A549 (cell line): ENCODE data around the gene TRAPPC2L. TPM values are rescaled to one million over a fixed set of nuclear protein-coding genes. Genes with fewer than 3 reads are reported as not detected.

Source experiments
- ATAC-seq, 2 experiments: fragments of 200-7000 bp in 1 of 2; fragments of >200 bp in 1 of 2; cut with Nextera tagmentation in 1 of 2; cut with Tn5 transposase in 1 of 2; 3 replicates each; pipeline versions ENCODE4 v1.8.0 to v1.9.1; 2018 to 2020; ENCODE audit warnings: mild to moderate bottlenecking in 1 of 2, moderate library complexity in 1 of 2
- CTCF ChIA-PET: fragments of 300-600 bp; sonication (Branson Sonifier 250); formaldehyde crosslinking; extraction: SDS; loops from one replicate; lab custom pipeline; 2021; ENCODE audit warnings: antibody characterized with exemption, inconsistent platforms; lab: Yijun Ruan, JAX
- POLR2A ChIA-PET: fragments of 350-600 bp; formaldehyde crosslinking; extraction: SDS; loops from one replicate; lab custom pipeline; 2021; ENCODE audit warnings: antibody characterized with exemption, inconsistent platforms; lab: Yijun Ruan, JAX
- DNase-seq, 2 experiments: peaks; one replicate each; pipeline versions ENCODE4 v3.0.0 to v3.0.0-alpha.2; 2011 to 2016; ENCODE audit warnings: low read depth in 1 of 2, low spot score in 1 of 2
- FAIRE-seq: peaks from 2 replicates; lab custom pipeline; 2011; peaks lifted over from hg19 to GRCh38; lab: Jason Lieb, UNC
- H3K27ac ChIP-seq, 2 experiments: fragments of >200 bp; sonication (Bioruptor Twin); formaldehyde crosslinking; 3 replicates each; pipeline ENCODE4 v1.5.1; 2016 to 2017
- H3K4me1 ChIP-seq: fragments of >200 bp; sonication (Bioruptor Twin); formaldehyde crosslinking; 3 replicates; pipeline ENCODE4 v1.6.1; 2016
- H3K4me2 ChIP-seq: fragments of >200 bp; sonication (Bioruptor Twin); formaldehyde crosslinking; 3 replicates; pipeline ENCODE4 v1.6.1; 2016
- H3K4me3 ChIP-seq: fragments of >200 bp; sonication (Bioruptor Twin); formaldehyde crosslinking; 3 replicates; pipeline ENCODE4 v1.5.1; 2016
- H3K9me3 ChIP-seq: fragments of >200 bp; sonication (Bioruptor Twin); formaldehyde crosslinking; 3 replicates; pipeline ENCODE4 v1.6.1; 2016
- ATOH8 ChIP-seq: fragments of 250-450 bp; sonication (Bioruptor Pico); IDR thresholded peaks from 2 replicates; pipeline ENCODE4 v1.5.0; 2020; ENCODE audit warnings: low read depth, mild to moderate bottlenecking, moderate library complexity
- CBX2 ChIP-seq: fragments of 200-600 bp; sonication (generic); IDR thresholded peaks from 2 replicates; pipeline ENCODE4 v1.6.1; 2016; ENCODE audit warnings: low read depth, mild to moderate bottlenecking, borderline replicate concordance
- CBX8 ChIP-seq: fragments of 200-600 bp; sonication (generic); IDR thresholded peaks from 2 replicates; pipeline ENCODE4 v1.6.1; 2016
- CHD4 ChIP-seq: fragments of 200-600 bp; sonication (generic); IDR thresholded peaks from 2 replicates; pipeline ENCODE4 v1.6.1; 2016; ENCODE audit warnings: antibody characterized with exemption, mild to moderate bottlenecking, borderline replicate concordance
- EHMT2 ChIP-seq: fragments of 200-600 bp; sonication (generic); IDR thresholded peaks from 2 replicates; pipeline ENCODE4 v1.6.1; 2016; ENCODE audit warnings: antibody characterized with exemption, low read depth, mild to moderate bottlenecking, moderate library complexity
- EP300 ChIP-seq, 2 experiments: fragments of >200 bp; sonication (Bioruptor Twin); formaldehyde crosslinking; IDR thresholded peaks; 2 replicates in 1 of 2; 3 replicates in 1 of 2; pipeline ENCODE4 v1.6.1; 2016 to 2017
- ESRRA ChIP-seq: fragments of 150-350 bp; IDR thresholded peaks from 2 replicates; pipeline ENCODE4 v1.6.1; 2014; ENCODE audit warnings: mild to moderate bottlenecking, low read length, borderline replicate concordance
- HEYL ChIP-seq: fragments of 250-450 bp; sonication (Bioruptor Pico); IDR thresholded peaks from 2 replicates; pipeline ENCODE4 v1.8.0; 2021; ENCODE audit warnings: mild to moderate bottlenecking, moderate library complexity
- HOXB5 ChIP-seq: fragments of 250-450 bp; sonication (Bioruptor Pico); IDR thresholded peaks from 2 replicates; pipeline ENCODE4 v1.5.0; 2020; ENCODE audit warnings: mild to moderate bottlenecking, moderate library complexity
- JUN ChIP-seq, 2 experiments: fragments of >200 bp; sonication (Bioruptor Twin); formaldehyde crosslinking; IDR thresholded peaks; 2 replicates in 1 of 2; 3 replicates in 1 of 2; pipeline ENCODE4 v1.6.1; 2016 to 2017
- JUNB ChIP-seq: fragments of >200 bp; sonication (Bioruptor Twin); formaldehyde crosslinking; IDR thresholded peaks from 2 replicates; pipeline ENCODE4 v1.6.1; 2016
- KDM1A ChIP-seq: fragments of 200-600 bp; sonication (generic); IDR thresholded peaks from 2 replicates; pipeline ENCODE4 v1.6.1; 2016; ENCODE audit warnings: low read depth, mild to moderate bottlenecking
- KDM5A ChIP-seq: fragments of 200-600 bp; sonication (generic); IDR thresholded peaks from 2 replicates; pipeline ENCODE4 v1.6.1; 2016; ENCODE audit warnings: antibody characterized with exemption, mild to moderate bottlenecking
- MYC ChIP-seq: IDR thresholded peaks from 2 replicates; pipeline ENCODE4 v1.6.1; 2012; ENCODE audit warnings: mild to moderate bottlenecking, inconsistent platforms, low read length, improper control_type of control experiment, borderline replicate concordance
- NPAS2 ChIP-seq: fragments of 250-450 bp; sonication (Bioruptor Pico); IDR thresholded peaks from 2 replicates; pipeline ENCODE4 v1.8.0; 2022; ENCODE audit warnings: mild to moderate bottlenecking, moderate library complexity, borderline replicate concordance
- NR3C1 ChIP-seq: fragments of >200 bp; sonication (Bioruptor Twin); formaldehyde crosslinking; IDR thresholded peaks from 3 replicates; pipeline ENCODE4 v1.6.1; 2017
- PBX3 ChIP-seq: IDR thresholded peaks from 2 replicates; pipeline ENCODE4 v1.6.1; 2012
- PHF8 ChIP-seq: fragments of 200-600 bp; sonication (generic); IDR thresholded peaks from 2 replicates; pipeline ENCODE4 v1.6.1; 2016; ENCODE audit warnings: low read depth, mild to moderate bottlenecking, antibody characterized with exemption, moderate library complexity, borderline replicate concordance
- POLR2AphosphoS2 ChIP-seq: conservative IDR thresholded peaks from 2 replicates; pipeline ENCODE4 v1.6.1; 2012; ENCODE audit warnings: low read length, improper control_type of control experiment, inconsistent platforms
- RARB ChIP-seq: fragments of 250-450 bp; sonication (Bioruptor Pico); IDR thresholded peaks from 2 replicates; pipeline ENCODE4 v1.8.0; 2021; ENCODE audit warnings: mild to moderate bottlenecking, moderate library complexity
- RCOR1 ChIP-seq: fragments of 150-350 bp; IDR thresholded peaks from 2 replicates; pipeline ENCODE4 v1.6.1; 2014; ENCODE audit warnings: antibody characterized with exemption, low read length, low read depth
- RFX5 ChIP-seq: fragments of 450-650 bp; IDR thresholded peaks from 2 replicates; pipeline ENCODE4 v1.7.1; 2014; ENCODE audit warnings: antibody characterized with exemption, mild to moderate bottlenecking, moderate library complexity
- SREBF2 ChIP-seq: fragments of 450-650 bp; IDR thresholded peaks from 2 replicates; pipeline ENCODE4 v1.6.1; 2014; ENCODE audit warnings: mild to moderate bottlenecking, moderate library complexity
- ZC3H11A ChIP-seq: fragments of 450-650 bp; IDR thresholded peaks from 2 replicates; pipeline ENCODE4 v1.6.1; 2014; ENCODE audit warnings: antibody characterized with exemption, mild to moderate bottlenecking
- WGBS: methylation state at CpG from one replicate; pipeline ENCODE4 v1.1.6; 2017; ENCODE audit errors: missing lambda C conversion rate; 5-methylcytosine and 5-hydroxymethylcytosine counted together
- polyA plus RNA-seq, 4 experiments: library from polyadenylated mRNA; depleted of rRNA in 3 of 4; stranded (reverse); fragments of >200 nt; fragmentation: RNase III in 1 of 4; extraction: RNeasy Plus Mini Kit Qiagen cat#74134 plus additional on column Dnase treatment in 1 of 4; gene quantifications; 2 replicates in 3 of 4; 3 replicates in 1 of 4; pipeline ENCODE4 v1.2.3, GENCODE V29; 2011 to 2017
- TF ChIP-seq, protein P1 (sequence below): fragments of >200 bp; sonication (Bioruptor Twin); formaldehyde crosslinking; IDR thresholded peaks from 3 replicates; pipeline ENCODE4 v1.6.1; 2016
- TF ChIP-seq, protein P2 (sequence below): IDR thresholded peaks from 2 replicates; pipeline ENCODE4 v1.6.1; 2012

TRAPPC2L gene
- polyA plus RNA-seq, 2 of the 4 experiments (the other 2 are of a cell fraction) = 70.3 to 80.2 TPM

GRCh38 chr16:88836791-88837190 lies 20.1 kb upstream of the TRAPPC2L start (continued):
- TF ChIP-seq CHD4 = no peak
- no peak for TF ChIP-seq SREBF2
- no peak for TF ChIP-seq RFX5
- no peak for TF ChIP-seq HOXB5
- TF ChIP-seq HEYL (CRISPR knock-in tag) = no peak
- TF ChIP-seq KDM5A = no peak

DNA sequence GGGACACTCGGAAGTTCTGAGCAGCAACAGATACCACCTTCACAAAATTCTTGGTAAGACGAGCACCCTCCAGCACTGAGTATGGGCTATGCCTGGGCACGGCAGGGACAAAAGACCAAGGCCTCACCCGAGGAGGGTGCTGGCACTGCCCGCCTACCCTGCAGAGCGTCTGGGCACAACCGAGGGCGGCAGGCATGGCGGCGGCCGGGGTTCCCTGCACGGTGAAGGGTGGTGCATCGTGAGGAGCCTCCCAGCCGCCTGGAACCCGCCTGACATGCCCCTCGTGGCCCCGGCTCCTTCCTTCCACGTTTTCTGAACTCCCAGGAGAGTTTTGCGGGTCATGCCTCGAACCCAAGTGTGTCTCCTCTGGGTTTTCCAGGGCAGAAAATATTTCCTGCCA lies 19.1 kb upstream of the TRAPPC2L start:
- CTCF ChIA-PET = interaction anchor here (2.3 kb wide), 1 partner anchor 20 kb away, joined by 8 read pairs; the partner anchor contains the start of genes GALNS and TRAPPC2L
- H3K4me3 ChIP-seq = no peak overlapping the region
- H3K4me2 ChIP-seq = no peak overlapping the region
- ATAC-seq = no peak
- H3K9me3 ChIP-seq = no peaks in the 10 kb centered on the region
- TF ChIP-seq KDM1A (no peak), EHMT2 (no peak), CBX8 (no peak), ATOH8 (CRISPR knock-in tag) (no peak), ZC3H11A (no peak), PBX3 (no peak), EP300 (IDR thresholded peaks at IDR 0.05) (no peak), POLR2AphosphoS2 (no peak), RCOR1 (no peak), JUN (IDR thresholded peaks at IDR 0.05) (no peak), NPAS2 (CRISPR knock-in tag) (no peak), ESRRA (no peak), JUNB (no peak), HEYL (CRISPR knock-in tag) (no peak), CBX2 (no peak), NR3C1 (no peak), RARB (CRISPR knock-in tag) (no peak), PHF8 (no peak)
- TF ChIP-seq, protein P1, sequence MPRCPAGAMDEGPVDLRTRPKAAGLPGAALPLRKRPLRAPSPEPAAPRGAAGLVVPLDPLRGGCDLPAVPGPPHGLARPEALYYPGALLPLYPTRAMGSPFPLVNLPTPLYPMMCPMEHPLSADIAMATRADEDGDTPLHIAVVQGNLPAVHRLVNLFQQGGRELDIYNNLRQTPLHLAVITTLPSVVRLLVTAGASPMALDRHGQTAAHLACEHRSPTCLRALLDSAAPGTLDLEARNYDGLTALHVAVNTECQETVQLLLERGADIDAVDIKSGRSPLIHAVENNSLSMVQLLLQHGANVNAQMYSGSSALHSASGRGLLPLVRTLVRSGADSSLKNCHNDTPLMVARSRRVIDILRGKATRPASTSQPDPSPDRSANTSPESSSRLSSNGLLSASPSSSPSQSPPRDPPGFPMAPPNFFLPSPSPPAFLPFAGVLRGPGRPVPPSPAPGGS = no peak
- TF ChIP-seq, protein P2, sequence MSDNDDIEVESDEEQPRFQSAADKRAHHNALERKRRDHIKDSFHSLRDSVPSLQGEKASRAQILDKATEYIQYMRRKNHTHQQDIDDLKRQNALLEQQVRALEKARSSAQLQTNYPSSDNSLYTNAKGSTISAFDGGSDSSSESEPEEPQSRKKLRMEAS = no peak
- FAIRE-seq = no peak
- POLR2A ChIA-PET = no interaction called here
- DNase-seq = no peak
- no peaks in the 10 kb centered on the region for H3K4me1 ChIP-seq
- no peak overlapping the region for H3K27ac ChIP-seq
- WGBS = 92% methylated on average over 19 of the region's 20 CpGs

GRCh38 chr16:88838566-88838965 lies 18.4 kb upstream of the TRAPPC2L start:
- TF ChIP-seq CBX2 (no peak), MYC (no peak)
- WGBS = 92% methylated on average over 18 of the region's 19 CpGs
- ATAC-seq = no peak
- ChIA-PET POLR2A (no interaction called here), CTCF (interaction anchor here (1.4 to 2.3 kb wide), 2 partner anchors 13 to 19 kb away, joined by 4 to 8 read pairs; partner anchors contain the start of genes GALNS and TRAPPC2L)
- Histone ChIP-seq H3K4me1 (no peaks in the 10 kb centered on the region), H3K9me3 (no peaks in the 10 kb centered on the region), H3K27ac (no peak overlapping the region), H3K4me2 (no peak overlapping the region), H3K4me3 (no peak overlapping the region)
- no peak for FAIRE-seq
- DNase-seq = no peak
